Measurements from ENCODE around the gene FAM200B.

Gene FAM200B

DNA sequence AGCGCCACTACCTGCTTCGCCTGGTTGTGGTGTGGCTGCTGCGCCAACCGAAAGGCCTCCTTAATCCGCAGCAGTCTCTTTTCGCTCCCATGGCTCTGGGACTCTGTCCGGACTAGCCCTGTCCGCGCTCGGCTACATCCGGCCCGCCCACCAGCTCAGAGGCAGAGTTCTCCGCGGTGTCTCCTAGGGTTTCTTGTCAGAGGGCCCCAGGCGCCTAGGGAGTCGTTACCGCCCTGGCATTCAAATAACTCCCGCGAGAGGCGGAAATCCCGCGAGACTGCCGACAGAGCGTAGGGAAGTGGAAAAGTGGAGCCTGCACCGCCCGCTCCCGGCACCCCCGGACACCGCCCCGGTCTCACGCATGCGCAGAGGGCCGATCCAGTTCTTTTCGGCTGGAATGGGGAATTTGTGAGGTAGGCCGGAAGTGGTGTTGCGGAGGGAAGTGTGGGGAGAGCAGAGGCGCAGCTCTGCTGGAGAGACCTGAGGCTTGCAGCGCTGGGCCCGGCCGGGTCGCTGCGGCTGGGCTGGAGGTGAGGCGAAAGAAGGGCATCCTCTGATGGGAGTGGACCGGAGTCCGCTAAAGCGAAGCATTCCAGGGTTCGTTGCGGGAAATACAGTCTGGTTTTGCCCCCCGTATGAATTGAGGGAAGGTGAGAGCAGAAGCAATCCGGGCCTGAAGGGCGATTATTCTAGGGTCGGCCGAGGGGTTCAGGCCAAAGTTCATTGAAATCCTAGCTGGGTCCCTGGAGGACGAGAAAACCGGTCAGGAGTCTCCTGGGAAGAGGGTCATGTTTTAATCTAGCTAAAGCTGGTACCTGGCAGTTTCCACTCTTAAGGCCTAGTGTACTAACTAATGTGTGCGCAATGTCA, at the start of gene FAM200B:
Gene FAM200B, plus strand, starts transcription at position 456 of the 870 bp plus-strand sequence. CDS start 5,151 bp downstream, outside the sequence.
- H3K27ac Mint-ChIP-seq, result peak within 1 kb of the TSS; percentile 99
- peaks cover 47% of the 10 kb centered on the region for H3K4me1 Mint-ChIP-seq
- no peaks in the 10 kb centered on the region for H3K27me3 Mint-ChIP-seq (ENCODE audit: low read depth)

DNA sequence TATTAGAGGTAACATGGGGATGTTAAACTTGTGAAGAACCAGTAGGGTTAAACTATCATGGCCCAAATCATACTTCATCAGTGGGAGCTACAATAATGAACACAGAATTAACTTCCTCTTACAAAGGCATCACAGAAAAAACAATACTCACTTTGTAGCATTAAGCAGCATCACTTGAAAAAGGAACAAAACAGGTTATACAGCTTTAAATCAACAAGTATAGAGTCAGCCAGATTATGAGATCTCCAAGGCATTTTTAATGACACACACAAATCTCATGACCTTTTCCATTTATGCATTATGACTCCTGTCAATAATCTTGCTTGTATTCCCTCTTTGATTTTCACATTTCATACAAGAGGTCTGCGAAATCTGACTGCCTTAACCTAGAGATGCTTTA, 44.8 kb upstream of the FAM200B start:
- no peak overlapping the region for H3K27ac Mint-ChIP-seq
- H3K4me3 Mint-ChIP-seq, result no peak overlapping the region
- peaks cover 8% of the 10 kb centered on the region for H3K9me3 Mint-ChIP-seq
- no peaks in the 10 kb centered on the region for H3K4me1 Mint-ChIP-seq
- no peak for TF ChIP-seq CTCF (IDR thresholded peaks at IDR 0.05; ENCODE audit: unreplicated experiment in 3 of 3)
- H3K27me3 Mint-ChIP-seq (ENCODE audit: low read depth), result no peaks in the 10 kb centered on the region
- peaks cover 64% of the 10 kb centered on the region for H3K36me3 Mint-ChIP-seq (ENCODE audit: low read depth)

More for the DNA sequence above, at the start of gene FAM200B:
- H3K36me3 Mint-ChIP-seq (ENCODE audit: low read depth), result peaks cover 15% of the 10 kb centered on the region
- H3K4me3 Mint-ChIP-seq, result peak within 1 kb of the TSS; percentile 97 to 100 (median 98)
- peak in 1 of 3 experiments; percentile 14 for TF ChIP-seq CTCF (IDR thresholded peaks at IDR 0.05; ENCODE audit: unreplicated experiment in 3 of 3)
- H3K9me3 Mint-ChIP-seq, result no peaks in the 10 kb centered on the region

- Mint-ChIP-seq H3K9me3 (no peaks in the 10 kb centered on the region), H3K4me1 (no peaks in the 10 kb centered on the region), H3K27ac (no peak overlapping the region), H3K27me3 (ENCODE audit: low read depth) (no peaks in the 10 kb centered on the region), H3K4me3 (no peak overlapping the region), H3K36me3 (ENCODE audit: low read depth) (peaks cover 56% of the 10 kb centered on the region)
- no peak for TF ChIP-seq CTCF (IDR thresholded peaks at IDR 0.05; ENCODE audit: unreplicated experiment in 3 of 3)
Measured at GRCh38 chr4:15638418-15638817, 43.2 kb upstream of the FAM200B start.

GRCh38 chr4:15648600-15648999, 33.0 kb upstream of the FAM200B start:
- Mint-ChIP-seq H3K36me3 (ENCODE audit: low read depth) (peaks cover 5% of the 10 kb centered on the region), H3K4me3 (no peak overlapping the region), H3K9me3 (no peaks in the 10 kb centered on the region), H3K27ac (no peak overlapping the region), H3K27me3 (ENCODE audit: low read depth) (no peaks in the 10 kb centered on the region), H3K4me1 (peaks cover 47% of the 10 kb centered on the region)
- TF ChIP-seq CTCF (IDR thresholded peaks at IDR 0.05; ENCODE audit: unreplicated experiment in 3 of 3), result no peak

DNA sequence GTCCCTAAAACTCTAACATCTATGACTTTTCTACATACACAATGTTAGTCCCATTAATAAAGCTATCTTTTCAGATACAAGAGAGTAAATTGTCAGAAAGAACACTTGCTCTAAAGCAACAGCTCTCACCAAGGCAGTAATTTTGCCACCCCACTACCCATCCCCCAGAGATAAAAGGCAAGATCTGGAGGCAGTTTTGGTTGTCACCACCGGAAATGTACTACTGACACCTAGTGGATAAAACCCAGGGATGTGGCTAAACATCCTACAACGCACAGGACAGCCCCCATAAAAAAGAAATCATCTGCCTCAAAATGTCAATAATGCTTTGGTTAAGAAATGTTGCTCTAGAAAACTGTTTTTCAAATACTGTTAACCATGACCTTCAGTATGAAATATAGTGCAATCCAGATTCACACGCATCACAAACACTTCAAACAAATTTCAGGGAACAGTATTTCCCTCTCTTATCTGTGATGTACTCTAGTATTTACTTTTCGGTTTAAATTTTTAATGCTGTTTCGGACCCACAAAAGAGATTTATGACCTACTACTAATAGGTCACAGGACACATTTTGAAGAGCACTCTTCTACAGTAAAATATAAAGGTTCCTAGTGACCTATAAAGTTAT, 31.6 kb upstream of the FAM200B start:
- peaks cover 49% of the 10 kb centered on the region for H3K4me1 Mint-ChIP-seq
- H3K27me3 Mint-ChIP-seq (ENCODE audit: low read depth), result no peaks in the 10 kb centered on the region
- H3K27ac Mint-ChIP-seq, result peak overlapping the region in 2 of 3 experiments; percentile 64 to 70
- peak; percentile 38 to 54 (median 44) for TF ChIP-seq CTCF (IDR thresholded peaks at IDR 0.05; ENCODE audit: unreplicated experiment in 3 of 3)
- H3K4me3 Mint-ChIP-seq, result peak overlapping the region in 2 of 3 experiments; percentile 4 to 39
- no peaks in the 10 kb centered on the region for H3K9me3 Mint-ChIP-seq
- H3K36me3 Mint-ChIP-seq (ENCODE audit: low read depth), result no peaks in the 10 kb centered on the region
